HG02571 (cell line): ENCODE results near the gene VPREB1.
"Not testable (repeated sequence)": the region's sequence is repeated elsewhere in the genome, so short reads cannot be mapped to it uniquely, and the experiment has no call there.

ENCODE experiments used
- ATAC-seq: cut with Tn5 transposase; IDR thresholded peaks from one replicate; pipeline ENCODE4 v1.9.1; 2021; ENCODE audit warnings: mild to moderate bottlenecking, moderate library complexity; ENCODE audit not compliant: unreplicated experiment

Gene VPREB1

DNA sequence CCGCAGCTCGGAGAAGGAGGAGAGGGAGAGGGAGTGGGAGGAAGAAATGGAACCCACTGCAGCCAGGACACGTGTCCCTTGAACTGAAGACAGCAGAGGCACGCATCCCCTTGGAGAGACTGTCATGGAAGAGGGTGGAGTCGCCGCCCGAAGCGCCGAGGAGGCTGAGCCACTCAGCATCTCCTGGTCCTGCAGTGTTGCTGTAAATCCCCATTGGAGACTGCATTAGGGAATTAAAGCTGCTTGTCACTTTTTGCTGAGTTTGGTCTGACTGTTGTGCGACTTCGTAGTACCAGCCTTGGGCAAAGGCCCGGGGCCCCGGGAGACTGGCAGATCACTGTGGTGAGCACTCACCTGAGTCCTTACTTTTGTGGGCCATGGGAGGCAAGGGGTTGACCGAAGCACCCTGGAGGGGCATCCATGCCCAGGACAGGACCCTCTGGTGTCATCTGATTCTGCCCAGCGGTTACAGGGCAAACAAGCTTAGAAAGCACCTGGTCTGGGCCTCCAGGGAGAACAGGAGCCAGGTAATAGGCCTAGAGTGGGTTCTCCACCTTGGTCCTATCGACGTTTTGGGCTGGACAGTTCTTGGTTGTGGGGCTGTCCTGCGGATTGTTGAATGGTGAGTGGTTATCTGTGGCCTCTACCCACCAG lies 797 bp downstream of the VPREB1 start:
- no peak for ATAC-seq

DNA sequence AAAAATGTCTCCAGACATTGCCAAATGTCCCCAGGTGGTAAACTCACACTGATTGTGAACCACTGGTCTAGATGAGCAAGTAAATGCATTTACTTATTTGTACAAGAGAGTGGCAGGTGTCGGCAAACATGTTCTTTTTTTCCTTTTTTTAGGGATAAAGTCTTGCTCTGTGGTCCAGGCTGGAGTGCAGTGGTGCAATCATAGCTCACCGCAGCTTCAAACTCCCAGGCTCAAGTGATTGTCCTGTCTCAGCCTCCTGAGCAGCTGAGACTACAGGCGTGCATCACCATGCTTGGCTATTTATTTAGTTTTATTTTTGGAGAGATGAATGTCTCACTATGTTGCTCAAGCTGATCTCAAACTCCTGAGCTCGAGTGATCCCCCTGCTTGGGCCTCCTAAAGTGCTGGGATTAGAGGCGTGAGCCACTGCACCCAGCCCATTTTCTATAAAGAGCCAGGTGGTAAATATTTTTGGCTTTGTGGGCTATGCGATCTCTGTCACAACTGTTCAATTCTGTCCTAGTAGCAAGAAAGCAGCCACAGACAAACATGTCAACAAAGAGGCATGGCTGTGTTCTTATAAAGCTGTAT lies 1.4 kb downstream of the VPREB1 start:
- no peak for ATAC-seq

DNA sequence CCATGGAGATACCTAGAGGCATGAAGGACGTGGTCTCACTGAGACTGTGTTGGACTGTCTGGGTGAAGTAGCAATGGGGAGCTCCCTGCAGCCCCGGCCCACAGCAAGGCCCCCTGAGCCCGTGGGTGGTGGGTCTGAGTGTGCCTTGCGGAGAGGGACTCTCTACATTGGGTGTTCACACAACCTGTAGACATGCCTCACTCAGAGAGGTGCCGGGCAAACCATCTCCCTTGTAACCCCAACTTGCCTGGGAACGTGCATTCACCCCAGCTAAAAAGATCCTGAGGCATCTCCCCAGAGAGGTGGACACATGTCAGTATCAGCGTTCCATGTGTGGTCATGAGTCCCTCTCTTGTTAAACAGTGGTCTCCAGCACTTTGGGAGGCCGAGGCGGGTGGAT lies 2.1 kb downstream of the VPREB1 start:
- ATAC-seq = no peak

DNA sequence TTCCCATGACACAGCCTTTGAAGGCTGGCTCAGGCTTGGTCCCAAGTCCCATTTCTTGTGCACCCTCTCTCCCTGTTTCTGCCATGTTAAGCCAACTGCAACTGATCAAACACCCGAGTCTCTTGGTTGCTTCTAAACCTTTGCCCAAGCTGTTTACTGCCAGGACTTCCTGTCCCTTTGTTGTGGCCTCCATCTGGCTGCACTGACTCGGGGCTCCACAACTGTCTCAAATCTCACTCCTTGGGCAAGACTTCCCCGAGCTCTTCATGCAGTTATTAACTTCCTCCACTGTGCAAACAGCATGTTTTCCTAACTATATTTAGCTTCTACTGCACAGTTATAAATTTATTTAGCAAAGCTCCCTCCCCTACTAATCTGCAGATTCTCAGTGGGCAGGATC lies 4.3 kb downstream of the VPREB1 start:
- ATAC-seq = no peak

DNA sequence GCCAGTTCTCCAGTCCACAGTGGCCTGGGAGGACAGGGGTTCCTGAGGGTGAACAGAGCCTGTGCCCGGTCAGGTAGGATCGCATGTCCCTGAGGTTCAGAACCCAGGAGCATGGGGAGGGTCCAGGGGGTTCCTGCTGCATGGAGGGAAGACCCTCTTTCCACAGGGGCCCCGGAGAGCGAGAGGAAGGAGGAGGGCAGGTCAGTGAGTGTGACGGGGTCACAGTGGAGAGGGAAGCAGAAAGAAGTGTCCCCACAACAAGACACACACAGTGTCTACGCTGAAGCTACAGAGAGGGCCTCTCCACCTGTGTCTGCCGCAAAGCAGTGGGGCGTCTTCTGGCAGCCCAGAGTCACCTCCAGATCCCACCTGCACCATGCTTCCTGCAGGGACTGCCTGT lies 6.1 kb downstream of the VPREB1 start:
- not testable (repeated sequence) for ATAC-seq

GRCh38 chr22:22256133-22256532 lies 11.5 kb downstream of the VPREB1 start:
- not testable (repeated sequence) for ATAC-seq

DNA sequence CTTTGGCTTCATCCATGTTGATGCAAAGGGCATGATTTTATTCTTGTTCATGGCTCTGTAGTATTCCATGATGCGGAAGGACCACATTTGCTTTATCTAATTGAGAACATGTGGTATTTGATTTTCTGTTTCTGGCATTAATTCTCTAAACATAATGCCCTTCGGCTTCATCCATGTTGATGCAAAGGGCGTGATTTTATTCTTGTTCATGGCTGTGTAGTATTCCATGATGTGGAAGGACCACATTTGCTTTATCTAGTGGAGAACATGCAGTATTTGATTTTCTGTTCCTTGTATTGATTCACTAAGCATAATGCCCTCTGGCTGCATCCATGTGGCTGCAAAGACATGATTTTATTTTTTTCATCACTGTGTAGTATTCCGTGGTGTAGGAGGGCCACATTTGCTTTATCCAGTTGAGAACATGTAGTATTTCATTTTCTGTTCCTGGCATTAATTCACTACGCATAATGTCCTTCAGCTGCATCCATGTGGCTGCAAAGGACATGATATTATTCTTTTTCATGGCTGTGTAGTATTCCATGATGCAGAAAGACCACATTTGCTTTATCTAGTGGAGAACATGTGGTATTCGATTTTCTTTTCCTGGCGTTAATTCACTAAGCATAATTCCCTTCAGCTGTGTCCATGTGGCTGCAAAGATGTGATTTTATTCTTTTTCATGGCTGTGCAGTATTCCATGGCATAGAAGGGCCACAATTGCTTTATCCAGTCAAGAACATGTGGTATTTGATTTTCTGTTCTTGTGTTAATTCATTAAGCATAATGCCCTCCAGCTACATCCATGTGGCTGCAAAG lies 14.2 kb downstream of the VPREB1 start:
- ATAC-seq = not testable (repeated sequence)

GRCh38 chr22:22260169-22260568 lies 15.6 kb downstream of the VPREB1 start:
- ATAC-seq = not testable (repeated sequence)

- not testable (repeated sequence) for ATAC-seq
Measured at GRCh38 chr22:22260586-22260985, 16.0 kb downstream of the VPREB1 start.

DNA sequence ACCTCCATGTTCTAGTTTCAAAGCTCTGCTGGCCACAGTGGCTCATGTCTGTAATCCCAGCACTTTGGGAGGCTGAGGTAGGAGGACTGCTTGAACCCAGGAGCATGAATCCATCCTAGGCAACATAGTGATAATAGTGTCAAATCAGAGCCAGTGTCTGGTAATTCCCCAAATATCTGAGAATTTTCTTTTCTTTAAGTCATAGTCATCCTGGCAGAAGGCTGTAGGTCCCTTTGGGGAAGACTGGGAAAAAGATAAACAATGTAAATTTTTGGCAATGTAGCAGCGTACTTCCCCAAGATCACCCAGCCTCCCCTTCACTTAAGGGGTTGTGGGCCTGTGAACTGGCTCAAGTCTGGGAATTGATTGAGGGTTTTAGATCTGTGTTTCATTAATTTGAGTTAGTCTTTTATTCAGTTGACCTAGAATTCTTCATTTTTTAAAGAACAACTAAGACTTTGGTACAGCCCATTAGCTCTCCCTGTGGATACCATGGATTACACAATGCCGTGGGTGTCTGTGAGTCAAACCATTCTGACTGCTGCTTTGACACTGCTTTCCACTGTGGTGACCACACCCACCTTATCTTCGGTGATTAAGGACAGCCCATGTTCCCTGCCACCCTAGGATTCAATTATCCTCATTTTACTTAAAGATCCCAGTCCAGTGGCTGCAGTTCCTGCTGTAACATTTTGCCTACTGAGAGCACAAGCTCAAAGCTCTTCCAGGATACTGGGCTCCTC lies 17.9 kb downstream of the VPREB1 start:
- ATAC-seq = not testable (repeated sequence)

GRCh38 chr22:22263823-22264222 lies 19.2 kb downstream of the VPREB1 start:
- not testable (repeated sequence) for ATAC-seq

GRCh38 chr22:22270036-22270676 lies 25.6 kb downstream of the VPREB1 start:
- not testable (repeated sequence) for ATAC-seq

GRCh38 chr22:22277423-22277822 lies 32.8 kb downstream of the VPREB1 start:
- ATAC-seq = not testable (repeated sequence)

DNA sequence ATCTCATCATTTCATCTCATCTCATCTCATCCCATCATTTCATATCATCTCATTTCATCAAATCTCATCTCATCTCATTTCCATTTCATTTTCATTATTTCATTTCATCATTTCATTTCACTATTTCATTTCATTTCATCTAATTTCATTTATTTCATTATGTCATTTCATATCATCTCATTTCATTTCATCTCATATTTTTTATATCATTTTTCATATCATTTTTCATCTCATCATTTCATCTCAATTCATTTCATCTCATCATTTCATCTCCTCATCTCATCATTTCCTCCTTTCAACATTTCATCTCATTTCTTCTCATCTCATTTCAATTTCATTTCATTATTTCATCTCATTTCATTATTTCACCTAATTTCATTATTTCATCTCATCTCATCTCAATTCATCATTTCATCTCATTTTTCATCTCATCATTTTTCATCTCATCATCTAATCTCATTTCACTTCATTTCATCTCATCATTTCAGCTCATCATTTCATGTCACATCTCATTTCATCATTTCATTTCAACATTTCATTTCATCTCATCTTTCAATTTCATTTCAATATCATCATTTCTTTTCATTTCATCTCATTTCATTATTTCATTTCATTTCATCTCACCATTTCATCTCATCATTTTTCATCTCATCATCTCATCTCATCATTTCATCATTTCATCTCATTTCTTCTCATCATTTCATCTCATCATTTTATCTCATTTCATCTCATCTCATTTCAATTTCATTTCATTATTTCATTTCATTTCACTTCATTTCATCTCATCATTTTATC lies 40.6 kb downstream of the VPREB1 start:
- not testable (repeated sequence) for ATAC-seq

DNA sequence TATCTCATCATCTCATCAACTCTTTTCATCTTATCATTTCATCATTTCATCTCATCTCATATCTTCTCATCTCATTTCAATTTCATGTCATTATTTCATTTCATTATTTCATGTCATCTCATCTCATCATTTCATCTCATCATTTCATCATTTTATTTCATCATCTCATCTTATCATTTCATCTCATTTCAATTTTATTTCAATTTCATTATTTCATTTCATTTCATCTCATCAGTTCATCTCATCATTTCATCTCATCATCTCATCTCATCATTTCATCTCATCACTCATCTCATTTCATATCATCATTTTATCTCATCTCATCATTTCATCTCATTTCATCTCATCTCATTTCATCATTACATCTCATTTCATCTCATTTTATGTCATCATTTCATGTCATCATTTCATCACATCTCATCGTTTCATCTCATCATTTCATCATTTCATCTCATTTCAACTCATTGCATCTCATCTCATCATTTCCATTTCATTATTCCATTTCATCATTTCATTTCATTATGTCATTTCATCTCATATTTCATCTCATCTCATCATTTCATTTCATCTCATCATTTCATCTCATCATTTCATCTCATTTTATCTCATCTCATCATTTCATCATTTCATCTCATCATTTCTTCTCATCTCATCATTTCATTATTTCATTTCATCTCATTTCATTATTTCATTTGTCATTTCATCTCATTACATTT lies 42.0 kb downstream of the VPREB1 start:
- not testable (repeated sequence) for ATAC-seq

DNA sequence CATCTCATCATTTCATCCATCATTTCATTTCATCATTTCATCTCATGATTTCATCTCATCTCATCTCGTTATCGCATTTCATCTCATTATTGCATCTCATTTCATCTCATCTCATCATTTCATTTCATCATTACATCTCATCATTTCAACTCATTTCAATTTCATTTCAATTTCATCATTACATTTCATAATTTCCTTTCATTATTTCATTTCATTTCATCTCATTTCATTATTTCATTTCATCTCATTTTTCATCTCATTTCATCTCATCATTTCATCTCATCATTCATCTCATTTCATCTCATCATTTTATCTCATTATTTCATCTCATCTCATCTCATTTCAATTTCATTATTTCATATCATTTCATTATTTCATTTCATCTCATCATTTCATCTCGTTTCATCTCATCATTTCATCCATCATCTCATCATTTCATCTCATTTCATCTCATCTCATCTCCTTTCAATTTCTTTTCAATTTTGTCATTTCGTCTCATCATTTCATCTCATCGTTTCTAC lies 42.6 kb downstream of the VPREB1 start:
- not testable (repeated sequence) for ATAC-seq

- not testable (repeated sequence) for ATAC-seq
Measured at GRCh38 chr22:22289666-22290065, 45.1 kb downstream of the VPREB1 start.

DNA sequence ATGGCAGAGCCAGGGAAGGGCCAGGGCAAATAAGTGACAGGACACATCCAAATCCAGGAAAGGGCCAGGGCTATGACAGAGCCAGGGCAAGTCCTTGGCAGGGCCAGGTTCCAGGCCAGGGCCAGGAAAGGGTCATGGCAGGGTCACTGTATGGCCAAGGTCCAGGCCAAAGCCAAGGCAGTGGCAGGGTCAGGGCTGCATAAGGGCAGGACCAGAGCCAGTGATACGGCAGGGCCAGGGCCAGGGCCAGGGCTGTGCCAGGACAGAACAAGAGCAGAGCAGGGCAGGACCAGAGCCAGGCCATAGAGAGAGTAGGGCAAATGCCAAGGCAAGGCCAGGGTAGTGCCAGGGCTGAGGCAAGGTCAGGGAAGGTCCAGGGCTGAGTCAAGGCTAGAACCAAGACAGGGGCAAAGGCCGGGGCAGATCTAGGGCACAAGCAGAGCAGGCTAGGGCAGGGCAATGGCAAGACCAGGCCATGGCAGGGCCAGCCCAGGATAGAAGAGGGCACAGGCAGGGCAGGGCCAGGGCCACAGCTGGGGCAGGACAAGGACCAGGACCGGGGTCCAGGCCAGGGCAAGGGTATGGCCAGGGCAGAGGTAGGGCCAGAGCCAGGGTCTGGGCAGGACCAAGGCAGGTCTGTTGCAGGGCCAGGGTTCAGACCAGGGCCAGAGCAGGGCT lies 46.7 kb downstream of the VPREB1 start:
- not testable (repeated sequence) for ATAC-seq
